KOPT-K1 (cell line): Measurements from ENCODE around the gene FAM149B1.

ENCODE experiments used
- H3K27ac ChIP-seq: fragments of 200-600 bp; sonication (generic); 2 replicates; pipeline ENCODE4 v1.5.1; 2016; ENCODE audit warnings: antibody characterized with exemption, mild to moderate bottlenecking, low read depth, low read length; ENCODE audit not compliant: poor library complexity, severe bottlenecking
- H3K36me3 ChIP-seq: fragments of 200-600 bp; sonication (generic); 2 replicates; pipeline ENCODE4 v1.5.1; 2017; ENCODE audit warnings: antibody characterized with exemption, mild to moderate bottlenecking, low read length, moderate library complexity; ENCODE audit not compliant: insufficient read depth
- H3K9me3 ChIP-seq: fragments of 200-600 bp; sonication (generic); 2 replicates; pipeline ENCODE4 v1.5.1; 2017; ENCODE audit warnings: antibody characterized with exemption, low read length, mild to moderate bottlenecking; ENCODE audit not compliant: insufficient read depth, poor library complexity, severe bottlenecking

FAM149B1 gene

GRCh38 chr10:73262880-73263555, 95.1 kb downstream of the FAM149B1 start:
- Histone ChIP-seq H3K36me3 (no peaks in the 10 kb centered on the region), H3K9me3 (peaks cover 9% of the 10 kb centered on the region), H3K27ac (no peak overlapping the region)

GRCh38 chr10:73263693-73264347, 95.9 kb downstream of the FAM149B1 start:
- H3K36me3 ChIP-seq = no peaks in the 10 kb centered on the region
- H3K27ac ChIP-seq = no peak overlapping the region
- H3K9me3 ChIP-seq = peaks cover 8% of the 10 kb centered on the region

GRCh38 chr10:73264423-73264822, 96.5 kb downstream of the FAM149B1 start:
- Histone ChIP-seq H3K27ac (no peak overlapping the region), H3K9me3 (peaks cover 2% of the 10 kb centered on the region), H3K36me3 (no peaks in the 10 kb centered on the region)

- H3K36me3 ChIP-seq = no peaks in the 10 kb centered on the region
- no peaks in the 10 kb centered on the region for H3K9me3 ChIP-seq
- no peak overlapping the region for H3K27ac ChIP-seq
These were observed 113.2 kb downstream of the FAM149B1 start for GRCh38 chr10:73281097-73281496.

- no peak overlapping the region for H3K27ac ChIP-seq
- peaks cover 6% of the 10 kb centered on the region for H3K9me3 ChIP-seq
- H3K36me3 ChIP-seq = no peaks in the 10 kb centered on the region
These were observed 119.5 kb downstream of the FAM149B1 start for GRCh38 chr10:73287441-73287840.

GRCh38 chr10:73289958-73290357, 122.0 kb downstream of the FAM149B1 start:
- Histone ChIP-seq H3K9me3 (peaks cover 6% of the 10 kb centered on the region), H3K36me3 (no peaks in the 10 kb centered on the region), H3K27ac (no peak overlapping the region)

- Histone ChIP-seq H3K9me3 (peaks cover 6% of the 10 kb centered on the region), H3K36me3 (no peaks in the 10 kb centered on the region), H3K27ac (no peak overlapping the region)
These were observed 125.5 kb downstream of the FAM149B1 start for GRCh38 chr10:73293461-73293860.
